Naive thymus-derived CD8-positive, alpha-beta T cell (primary cell): ENCODE results near the gene HIVEP1. TPM values are rescaled to one million over a fixed set of nuclear protein-coding genes. Genes with fewer than 3 reads are reported as not detected.

Source experiments
- ATAC-seq, 2 donors: fragments of 150-1000 bp; cut with Tn5 transposase in 1 of 2; sonication (Bioruptor Pico), chemical (Tn5 transposase) in 1 of 2; 1 replicate in 1 of 2; 2 replicates in 1 of 2; pipeline ENCODE4 v1.10.0; 2021; ENCODE audit warnings: mild to moderate bottlenecking in 2 of 2, moderate library complexity in 2 of 2
- POLR2A ChIA-PET: fragments of 350-600 bp; sonication (Branson Sonifier 250); formaldehyde crosslinking; loops from one replicate; lab custom pipeline; 2021; ENCODE audit warnings: antibody characterized with exemption; lab: Charles Lee
- DNase-seq, 10 donors: peaks; one replicate each; pipeline versions ENCODE4 v3.0.0 to v3.0.0-alpha.2; 2020 to 2022
- H3K27ac Mint-ChIP-seq, 10 donors: one replicate each; pipeline ENCODE4 v1.8.0; 2020 to 2022; ENCODE audit warnings: mild to moderate bottlenecking in 10 of 10, mixed read lengths in 10 of 10, moderate library complexity in 4 of 10, inconsistent platforms in 1 of 10
- H3K27me3 Mint-ChIP-seq, 5 donors: one replicate each; pipeline ENCODE4 v1.8.0; 2021 to 2022; ENCODE audit warnings: mixed read lengths in 5 of 5
- H3K36me3 Mint-ChIP-seq, 3 donors: one replicate each; pipeline ENCODE4 v1.8.0; 2020 to 2022; ENCODE audit warnings: mixed read lengths in 3 of 3, mild to moderate bottlenecking in 2 of 3, inconsistent platforms in 1 of 3
- H3K4me1 Mint-ChIP-seq, 4 donors: one replicate each; pipeline ENCODE4 v1.8.0; 2021 to 2022; ENCODE audit warnings: mixed read lengths in 4 of 4
- H3K4me3 Mint-ChIP-seq, 10 donors: one replicate each; pipeline ENCODE4 v1.8.0; 2020 to 2022; ENCODE audit warnings: mild to moderate bottlenecking in 10 of 10, mixed read lengths in 10 of 10, moderate library complexity in 6 of 10, inconsistent platforms in 1 of 10
- H3K9me3 Mint-ChIP-seq, 9 donors: one replicate each; pipeline ENCODE4 v1.8.0; 2020 to 2022; ENCODE audit warnings: mixed read lengths in 9 of 9, mild to moderate bottlenecking in 3 of 9, inconsistent platforms in 1 of 9, moderate library complexity in 1 of 9
- polyA plus RNA-seq, 3 donors: library from polyadenylated mRNA; unstranded; fragments of 300-500 nt; fragmentation: Illumina TruSeq; gene quantifications; one replicate each; pipeline ENCODE4 v1.2.3, GENCODE V29; 2021
- total RNA-seq, 8 experiments: library from RNA in 2 of 8; stranded (reverse) in 2 of 8; gene quantifications; one replicate each; pipeline ENCODE4 v1.2.3 and lab custom pipeline; 2021 to 2026

Gene HIVEP1
- total and polyA plus RNA-seq, 5 experiments from 2014 or later, result 6.5 to 32.6 (median 12.6) TPM

DNA sequence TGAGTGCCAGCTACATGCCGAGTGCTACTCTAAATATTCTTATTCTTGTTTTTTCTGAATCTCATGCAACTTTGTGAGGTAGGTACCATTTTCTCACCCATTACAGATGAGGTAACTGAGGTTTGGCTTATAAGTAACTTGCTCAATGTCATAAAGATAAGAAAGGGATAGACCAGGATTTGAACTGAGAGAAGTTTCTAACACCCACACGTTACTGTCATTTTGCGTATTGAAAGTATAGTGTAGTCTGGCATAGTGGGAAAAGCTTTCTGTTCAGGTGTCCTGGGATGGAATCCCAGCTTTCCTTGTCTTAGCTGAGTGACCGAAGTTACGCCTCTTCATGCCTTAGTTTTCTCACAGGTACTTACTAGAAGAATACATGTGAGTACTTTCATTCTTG is 50.5 kb downstream of the HIVEP1 start:
- POLR2A ChIA-PET, result no interaction called here
- no peaks in the 10 kb centered on the region for H3K9me3 Mint-ChIP-seq

GRCh38 chr6:12064131-12064530 is 52.0 kb downstream of the HIVEP1 start:
- ATAC-seq (no peak), DNase-seq (no peak)
- Mint-ChIP-seq H3K27me3 (no peaks in the 10 kb centered on the region), H3K9me3 (no peaks in the 10 kb centered on the region), H3K4me3 (no peak overlapping the region), H3K27ac (peak overlapping the region in 1 of 10 donors; percentile 45), H3K4me1 (peaks cover 36 to 60% (median 53%) of the 10 kb centered on the region in 4 donors), H3K36me3 (no peaks in the 10 kb centered on the region)
- POLR2A ChIA-PET, result no interaction called here

More for the DNA sequence above, 50.5 kb downstream of the HIVEP1 start:
- Mint-ChIP-seq H3K27me3 (no peaks in the 10 kb centered on the region), H3K27ac (no peak overlapping the region), H3K36me3 (no peaks in the 10 kb centered on the region), H3K4me3 (no peak overlapping the region), H3K4me1 (peaks cover 39 to 72% (median 64%) of the 10 kb centered on the region in 4 donors)
- no peak for DNase-seq
- no peak for ATAC-seq

GRCh38 chr6:12064538-12065071 is 52.5 kb downstream of the HIVEP1 start:
- H3K4me1 Mint-ChIP-seq, result peaks cover 33 to 55% (median 48%) of the 10 kb centered on the region in 4 donors
- no peaks in the 10 kb centered on the region for H3K36me3 Mint-ChIP-seq
- peak overlapping the region in 3 of 10 donors; percentile 7 to 45 (median 21) for H3K27ac Mint-ChIP-seq
- DNase-seq (no peak), ATAC-seq (no peak)
- H3K4me3 Mint-ChIP-seq, result peak overlapping the region in 2 of 10 donors; percentile 11
- H3K27me3 Mint-ChIP-seq, result no peaks in the 10 kb centered on the region
- POLR2A ChIA-PET, result no interaction called here
- no peaks in the 10 kb centered on the region for H3K9me3 Mint-ChIP-seq

DNA sequence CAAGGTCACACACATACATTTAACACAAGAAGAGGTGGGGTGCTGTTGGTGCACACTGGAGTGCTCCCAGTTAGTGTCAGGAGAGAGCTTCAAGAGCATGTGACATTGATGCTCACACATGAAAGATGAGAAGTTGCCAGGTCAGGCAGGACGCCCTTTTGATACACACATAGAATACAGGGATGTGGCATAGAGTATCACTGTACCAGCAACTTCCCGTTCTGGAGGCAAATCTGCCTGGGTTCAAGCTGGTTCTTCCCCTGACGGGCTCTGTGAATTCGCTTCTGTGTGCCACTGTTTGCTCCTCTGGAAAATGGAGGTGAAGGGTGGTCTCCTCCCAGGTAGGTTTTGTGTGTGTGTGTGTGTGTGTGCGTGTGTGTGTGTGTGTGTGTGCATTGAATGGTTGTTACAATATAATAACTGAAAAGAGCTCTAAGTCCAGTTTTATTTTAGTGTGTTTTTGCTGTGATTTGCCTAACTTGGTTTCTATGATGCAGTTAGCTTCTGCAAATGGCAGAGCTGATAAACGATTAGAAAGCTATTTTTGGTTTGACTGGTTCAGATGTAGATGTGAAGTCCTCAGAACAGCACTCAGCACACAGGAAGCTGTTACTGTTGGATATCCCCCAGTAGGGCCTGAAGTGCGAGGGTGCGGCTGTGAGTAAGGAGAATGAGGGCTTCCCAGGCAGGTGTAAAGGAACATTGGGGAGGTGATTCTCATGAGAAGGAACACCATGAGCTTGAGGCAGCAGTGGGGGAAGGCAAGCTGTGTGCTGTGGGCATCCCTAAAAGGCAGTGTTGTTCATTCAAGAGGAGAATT is 53.4 kb downstream of the HIVEP1 start:
- H3K27me3 Mint-ChIP-seq, result no peaks in the 10 kb centered on the region
- H3K36me3 Mint-ChIP-seq, result peaks cover 0 to 2% (median 0%) of the 10 kb centered on the region in 3 donors
- H3K4me3 Mint-ChIP-seq, result peak overlapping the region in 8 of 10 donors; percentile 0 to 61 (median 16)
- H3K27ac Mint-ChIP-seq, result peak overlapping the region in 8 of 10 donors; percentile 32 to 90 (median 46)
- no peaks in the 10 kb centered on the region for H3K9me3 Mint-ChIP-seq
- ATAC-seq (peak; percentile 30 to 42), DNase-seq (peak in 1 of 10 donors; percentile 36)
- H3K4me1 Mint-ChIP-seq, result peaks cover 31 to 58% (median 47%) of the 10 kb centered on the region in 4 donors
- POLR2A ChIA-PET, result interaction anchor here (0.6 to 1.0 kb wide), 3 partner anchors 22 to 351 kb away, joined by 3 to 4 read pairs (median 3); no protein-coding TSS in a partner anchor

GRCh38 chr6:12066297-12066696 is 54.2 kb downstream of the HIVEP1 start:
- POLR2A ChIA-PET, result interaction anchor here (0.6 to 1.0 kb wide), 3 partner anchors 21 to 351 kb away, joined by 3 read pairs; no protein-coding TSS in a partner anchor
- H3K27me3 Mint-ChIP-seq, result no peaks in the 10 kb centered on the region
- no peaks in the 10 kb centered on the region for H3K9me3 Mint-ChIP-seq

GRCh38 chr6:12068899-12069557 is 56.9 kb downstream of the HIVEP1 start:
- ATAC-seq (no peak), DNase-seq (no peak)
- Mint-ChIP-seq H3K9me3 (no peaks in the 10 kb centered on the region), H3K4me1 (peaks cover 37 to 68% (median 51%) of the 10 kb centered on the region in 4 donors), H3K27ac (no peak overlapping the region), H3K27me3 (no peaks in the 10 kb centered on the region), H3K4me3 (no peak overlapping the region), H3K36me3 (peaks cover 0 to 4% (median 0%) of the 10 kb centered on the region in 3 donors)
- POLR2A ChIA-PET, result no interaction called here

More at GRCh38 chr6:12066297-12066696, 54.2 kb downstream of the HIVEP1 start:
- Mint-ChIP-seq H3K4me1 (peaks cover 32 to 58% (median 47%) of the 10 kb centered on the region in 4 donors), H3K4me3 (peak overlapping the region in 1 of 10 donors; percentile 41), H3K27ac (peak overlapping the region in 3 of 10 donors; percentile 32 to 64 (median 45)), H3K36me3 (peaks cover 0 to 4% (median 0%) of the 10 kb centered on the region in 3 donors)
- DNase-seq (no peak), ATAC-seq (no peak)

- H3K27ac Mint-ChIP-seq, result peak overlapping the region in 1 of 10 donors; percentile 49
- no peak for ATAC-seq
- no peaks in the 10 kb centered on the region for H3K27me3 Mint-ChIP-seq
- no peak overlapping the region for H3K4me3 Mint-ChIP-seq
- H3K9me3 Mint-ChIP-seq, result no peaks in the 10 kb centered on the region
- DNase-seq, result no peak
- H3K36me3 Mint-ChIP-seq, result peaks cover 0 to 4% (median 0%) of the 10 kb centered on the region in 3 donors
- POLR2A ChIA-PET, result no interaction called here
- H3K4me1 Mint-ChIP-seq, result peaks cover 33 to 64% (median 48%) of the 10 kb centered on the region in 4 donors
Measured at GRCh38 chr6:12069891-12070529, 57.9 kb downstream of the HIVEP1 start.

DNA sequence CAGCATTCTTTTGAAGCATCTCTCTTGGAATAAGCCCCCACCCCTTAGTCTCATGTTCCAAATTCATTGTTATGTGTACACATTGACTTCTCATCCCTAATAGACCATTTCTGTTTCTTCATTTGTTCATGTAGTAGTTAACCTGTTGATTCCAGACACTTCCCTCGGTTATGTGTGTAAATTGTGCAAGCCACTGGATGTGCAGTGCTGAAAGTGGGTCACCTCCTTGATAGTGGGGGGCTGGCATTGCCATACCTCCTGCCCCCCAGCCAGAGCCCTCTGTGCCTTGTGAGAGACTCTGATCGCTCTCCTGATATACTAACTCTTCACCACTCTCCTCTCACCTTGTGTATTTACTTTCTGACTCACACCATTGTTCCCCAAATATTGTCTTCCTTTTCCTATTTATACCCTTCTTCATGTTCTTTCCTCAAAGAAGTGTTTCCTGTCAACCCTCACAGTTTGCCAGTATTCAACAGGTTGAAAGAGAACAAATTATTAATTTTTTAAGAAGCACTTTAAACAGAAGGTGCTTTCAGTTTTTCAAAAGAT is 59.0 kb downstream of the HIVEP1 start:
- Mint-ChIP-seq H3K9me3 (no peaks in the 10 kb centered on the region), H3K4me1 (peaks cover 28 to 61% (median 42%) of the 10 kb centered on the region in 4 donors), H3K27me3 (no peaks in the 10 kb centered on the region), H3K27ac (peak overlapping the region in 5 of 10 donors; percentile 8 to 88 (median 38)), H3K36me3 (peaks cover 0 to 4% (median 0%) of the 10 kb centered on the region in 3 donors), H3K4me3 (peak overlapping the region in 4 of 10 donors; percentile 1 to 17 (median 10))
- POLR2A ChIA-PET, result no interaction called here
- no peak for DNase-seq
- ATAC-seq, result no peak

- peak overlapping the region in 5 of 10 donors; percentile 6 to 77 (median 11) for H3K27ac Mint-ChIP-seq
- POLR2A ChIA-PET, result no interaction called here
Measured at GRCh38 chr6:12075067-12075563, 63.0 kb downstream of the HIVEP1 start.

DNA sequence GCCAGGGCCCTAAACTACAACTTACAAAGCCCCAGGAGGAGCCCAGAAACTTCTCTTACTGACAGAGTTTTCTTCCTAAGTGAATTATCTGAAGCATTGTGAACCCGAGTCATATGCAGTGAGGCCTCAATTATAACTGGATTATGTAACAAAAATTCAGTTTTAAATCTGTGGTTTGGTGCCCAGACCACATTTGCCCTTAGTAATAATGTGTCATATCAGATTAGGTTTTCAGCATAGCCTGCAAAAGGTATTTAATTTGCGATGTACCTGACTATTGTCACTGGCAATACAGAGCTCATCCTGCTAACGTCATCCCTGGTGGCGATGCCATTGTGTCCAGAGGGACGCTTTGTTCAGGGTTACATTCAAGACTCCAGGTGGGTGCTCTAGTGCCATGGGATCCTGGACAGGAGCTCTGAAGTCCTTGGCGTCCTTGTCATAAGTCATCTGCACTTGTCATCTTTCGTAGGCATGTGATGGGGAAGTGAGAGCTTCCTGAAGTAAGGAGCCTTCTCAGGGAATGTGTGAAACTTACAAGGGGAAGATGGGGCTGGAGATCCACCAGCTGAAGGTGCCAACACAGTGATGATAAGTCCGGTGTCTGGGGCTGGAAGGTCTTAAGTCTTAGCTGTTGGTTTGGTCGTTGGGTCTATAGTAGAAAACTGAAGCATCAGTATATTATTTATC is 65.1 kb downstream of the HIVEP1 start:
- H3K27ac Mint-ChIP-seq, result no peak overlapping the region
- peaks cover 32 to 63% (median 57%) of the 10 kb centered on the region in 4 donors for H3K4me1 Mint-ChIP-seq
- H3K36me3 Mint-ChIP-seq, result peaks cover 0 to 18% (median 0%) of the 10 kb centered on the region in 3 donors
- no peak for ATAC-seq
- POLR2A ChIA-PET, result no interaction called here
- no peaks in the 10 kb centered on the region for H3K27me3 Mint-ChIP-seq
- no peak for DNase-seq
- H3K4me3 Mint-ChIP-seq, result peak overlapping the region in 1 of 10 donors; percentile 20
- H3K9me3 Mint-ChIP-seq, result no peaks in the 10 kb centered on the region

More at GRCh38 chr6:12075067-12075563, 63.0 kb downstream of the HIVEP1 start:
- H3K27me3 Mint-ChIP-seq, result no peaks in the 10 kb centered on the region
- H3K4me1 Mint-ChIP-seq, result peaks cover 28 to 64% (median 52%) of the 10 kb centered on the region in 4 donors
- ATAC-seq (peak; percentile 84 to 85), DNase-seq (peak in 5 of 10 donors; percentile 27 to 63 (median 38))
- peaks cover 0 to 11% (median 2%) of the 10 kb centered on the region in 3 donors for H3K36me3 Mint-ChIP-seq
- no peaks in the 10 kb centered on the region for H3K9me3 Mint-ChIP-seq
- peak overlapping the region in 2 of 10 donors; percentile 12 to 16 for H3K4me3 Mint-ChIP-seq

DNA sequence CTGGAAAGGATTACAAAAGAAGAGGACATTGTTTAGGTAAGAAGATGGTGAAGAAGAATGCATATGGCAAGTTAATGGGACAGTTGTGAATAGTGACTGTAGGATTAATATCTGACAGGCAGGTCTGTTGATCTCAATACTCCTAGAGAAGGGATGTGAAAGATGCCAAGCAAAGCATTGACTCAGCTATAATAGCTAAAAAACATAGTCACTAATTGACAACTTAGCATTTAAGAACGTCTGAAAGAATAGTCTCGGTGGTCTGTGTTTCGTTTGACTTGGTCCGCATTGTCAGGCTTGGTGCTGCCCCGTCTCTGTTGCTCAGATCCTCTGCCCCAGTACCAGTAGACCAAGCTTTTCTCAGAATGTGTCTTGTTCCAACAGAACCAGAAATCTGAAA is 65.9 kb downstream of the HIVEP1 start:
- ATAC-seq (no peak), DNase-seq (no peak)
- H3K36me3 Mint-ChIP-seq, result peaks cover 0 to 18% (median 0%) of the 10 kb centered on the region in 3 donors
- H3K27ac Mint-ChIP-seq, result no peak overlapping the region
- H3K4me1 Mint-ChIP-seq, result peaks cover 33 to 61% (median 57%) of the 10 kb centered on the region in 4 donors
- no peaks in the 10 kb centered on the region for H3K27me3 Mint-ChIP-seq
- peak overlapping the region in 1 of 10 donors; percentile 11 for H3K4me3 Mint-ChIP-seq
- no peaks in the 10 kb centered on the region for H3K9me3 Mint-ChIP-seq
- POLR2A ChIA-PET, result no interaction called here
